NB4 (cell line): Measurements from ENCODE around the gene CHRNA5.

Experiments
- CTCF ChIP-seq: IDR thresholded peaks from one replicate; pipeline ENCODE4 v1.5.1; 2012; ENCODE audit warnings: low read depth, low read length
- MAX ChIP-seq: IDR thresholded peaks from 2 replicates; pipeline ENCODE4 v1.6.1; 2011; ENCODE audit warnings: low read depth, low read length
- MYC ChIP-seq: IDR thresholded peaks from 2 replicates; pipeline ENCODE4 v1.6.1; 2011; ENCODE audit warnings: low read depth, low read length
- POLR2A ChIP-seq: IDR thresholded peaks from 2 replicates; pipeline ENCODE4 v1.6.1; 2011; ENCODE audit warnings: mild to moderate bottlenecking; ENCODE audit not compliant: insufficient read length; ENCODE audit errors: extremely low read depth

GRCh38 chr15:78640527-78641101 is 75.3 kb downstream of the CHRNA5 start:
- TF ChIP-seq POLR2A = no peak
- TF ChIP-seq CTCF = no peak
- TF ChIP-seq MAX = no peak
- no peak for TF ChIP-seq MYC
